Fibroblast of mammary gland (primary cell): ENCODE results near the gene ROBO2.

Source experiments
- DNase-seq: peaks from one replicate; pipeline ENCODE4 v3.0.0-alpha.2; 2010; ENCODE audit warnings: low read depth
- H3K4me3 ChIP-seq: 2 replicates; pipeline ENCODE4 v1.5.1; 2011; ENCODE audit warnings: low read depth, mild to moderate bottlenecking, low read length, moderate library complexity; ENCODE audit not compliant: control insufficient read depth
- TF ChIP-seq, protein P1 (sequence below): conservative IDR thresholded peaks from 2 replicates; pipeline ENCODE4 v1.5.1; 2011; ENCODE audit warnings: low read depth, low read length, inconsistent platforms; ENCODE audit not compliant: control insufficient read depth, insufficient read depth

Gene ROBO2

DNA sequence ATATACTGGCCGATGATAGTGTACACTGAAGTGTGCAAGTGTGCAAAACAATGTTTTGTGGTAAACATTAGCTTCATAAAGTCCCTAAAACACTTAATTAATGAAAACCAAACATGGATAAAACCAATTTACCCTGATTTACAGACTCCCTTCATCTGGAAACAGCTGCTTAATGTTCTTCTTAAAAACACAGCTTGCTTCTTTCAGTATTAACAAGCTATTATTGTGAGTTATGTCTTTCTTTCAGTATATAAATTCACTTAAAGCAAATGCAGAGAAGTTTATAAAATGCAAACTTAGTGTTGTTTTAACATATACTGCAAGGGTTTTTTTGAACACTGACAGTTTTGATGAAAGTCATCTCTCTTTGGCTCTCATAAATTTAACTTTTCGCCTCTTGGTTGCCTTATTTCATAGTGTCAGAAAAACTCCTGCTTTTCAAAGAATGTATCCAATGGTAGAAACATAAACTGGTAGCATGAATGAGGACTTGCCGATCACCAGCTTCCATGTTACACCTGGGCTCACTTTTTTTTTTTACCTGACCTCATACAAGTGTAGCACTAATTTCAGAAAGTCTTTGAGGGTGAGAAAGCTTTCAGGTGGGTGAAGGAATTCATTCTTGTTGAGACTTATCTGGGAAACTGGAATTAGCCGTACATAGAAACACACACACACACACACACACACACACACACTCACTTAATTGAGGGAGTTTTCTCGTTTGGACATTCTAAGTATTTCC is 532.2 kb downstream of the ROBO2 start:
- TF ChIP-seq, protein P1, sequence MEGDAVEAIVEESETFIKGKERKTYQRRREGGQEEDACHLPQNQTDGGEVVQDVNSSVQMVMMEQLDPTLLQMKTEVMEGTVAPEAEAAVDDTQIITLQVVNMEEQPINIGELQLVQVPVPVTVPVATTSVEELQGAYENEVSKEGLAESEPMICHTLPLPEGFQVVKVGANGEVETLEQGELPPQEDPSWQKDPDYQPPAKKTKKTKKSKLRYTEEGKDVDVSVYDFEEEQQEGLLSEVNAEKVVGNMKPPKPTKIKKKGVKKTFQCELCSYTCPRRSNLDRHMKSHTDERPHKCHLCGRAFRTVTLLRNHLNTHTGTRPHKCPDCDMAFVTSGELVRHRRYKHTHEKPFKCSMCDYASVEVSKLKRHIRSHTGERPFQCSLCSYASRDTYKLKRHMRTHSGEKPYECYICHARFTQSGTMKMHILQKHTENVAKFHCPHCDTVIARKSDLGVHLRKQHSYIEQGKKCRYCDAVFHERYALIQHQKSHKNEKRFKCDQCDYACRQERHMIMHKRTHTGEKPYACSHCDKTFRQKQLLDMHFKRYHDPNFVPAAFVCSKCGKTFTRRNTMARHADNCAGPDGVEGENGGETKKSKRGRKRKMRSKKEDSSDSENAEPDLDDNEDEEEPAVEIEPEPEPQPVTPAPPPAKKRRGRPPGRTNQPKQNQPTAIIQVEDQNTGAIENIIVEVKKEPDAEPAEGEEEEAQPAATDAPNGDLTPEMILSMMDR, result no peak
- no peak for DNase-seq
- no peak overlapping the region for H3K4me3 ChIP-seq

DNA sequence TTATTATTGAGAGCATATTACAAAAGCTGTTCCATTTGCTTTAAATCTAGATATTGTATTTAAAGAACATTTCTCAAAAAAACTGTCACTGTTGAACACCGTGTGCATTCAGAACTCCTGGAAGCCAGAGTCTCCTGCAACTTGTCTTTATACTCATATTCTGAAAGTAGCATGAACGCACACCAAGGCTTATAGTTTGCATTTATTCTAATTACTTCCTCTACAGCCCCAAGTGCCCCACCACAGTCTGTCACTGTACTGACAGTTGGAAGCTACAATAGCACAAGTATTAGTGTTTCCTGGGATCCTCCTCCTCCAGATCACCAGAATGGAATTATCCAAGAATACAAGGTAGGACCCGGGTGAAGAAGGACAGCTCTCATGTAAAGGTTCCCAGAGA is 537.4 kb downstream of the ROBO2 start:
- no peak for DNase-seq
- TF ChIP-seq, protein P1, result no peak

DNA sequence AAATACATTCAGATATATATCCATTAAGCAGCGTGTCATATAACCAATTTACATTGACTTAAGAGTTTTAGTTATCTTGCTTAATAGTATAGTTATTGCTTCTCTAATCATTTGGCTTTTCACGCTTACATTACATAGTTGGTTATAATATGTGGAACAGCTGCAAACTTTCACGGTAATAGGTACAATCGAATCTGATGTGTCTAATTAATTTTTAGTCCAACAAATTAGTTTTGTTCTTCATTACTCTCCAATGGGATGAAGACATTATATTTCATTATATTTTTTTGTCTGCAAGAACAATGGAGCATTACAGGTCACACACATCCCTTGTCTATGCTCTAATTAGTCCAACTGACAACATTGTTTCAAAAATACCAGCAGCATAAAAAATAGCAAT is 546.3 kb downstream of the ROBO2 start:
- H3K4me3 ChIP-seq, result no peak overlapping the region
- no peak for DNase-seq
- TF ChIP-seq, protein P1, result no peak

More for the DNA sequence above, 537.4 kb downstream of the ROBO2 start:
- H3K4me3 ChIP-seq, result no peak overlapping the region

DNA sequence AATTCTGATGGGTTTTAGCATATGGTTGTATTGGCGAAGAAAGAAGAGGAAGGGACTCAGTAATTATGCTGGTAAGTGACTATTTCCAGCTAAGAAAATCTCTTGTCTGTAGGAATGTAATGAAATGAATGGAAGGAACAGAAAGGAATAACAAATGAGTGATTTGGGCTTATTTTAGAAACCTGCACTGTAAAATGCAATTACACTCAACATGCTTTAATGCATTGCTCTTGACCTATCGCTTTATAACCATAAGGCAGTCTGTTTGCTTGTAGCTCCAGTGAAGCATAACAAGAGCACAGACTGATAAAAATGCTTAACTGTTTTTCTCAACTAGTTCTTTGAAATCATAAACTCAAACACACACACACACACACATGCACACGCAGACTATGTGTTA is 549.0 kb downstream of the ROBO2 start:
- no peak for DNase-seq
- TF ChIP-seq, protein P1, result no peak
- H3K4me3 ChIP-seq, result no peak overlapping the region

DNA sequence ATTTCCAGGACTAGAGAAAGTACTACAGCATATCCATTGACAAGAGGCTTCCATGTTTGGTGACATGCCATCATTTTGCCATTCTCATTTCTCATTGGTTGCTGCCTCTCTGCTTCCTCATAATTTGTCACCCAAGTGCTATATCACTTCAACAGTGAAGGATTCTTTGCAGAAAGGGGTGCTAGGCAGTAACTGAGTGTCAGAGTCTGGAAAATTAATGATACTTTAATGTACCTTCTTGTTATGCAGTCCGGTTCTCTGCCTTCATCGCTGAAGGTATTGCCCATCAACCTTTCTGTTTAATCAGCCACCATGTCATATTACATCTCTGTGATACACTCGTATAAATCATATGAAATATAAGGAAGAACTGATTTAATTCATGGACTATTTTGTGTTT is 550.3 kb downstream of the ROBO2 start:
- DNase-seq, result no peak
- no peak overlapping the region for H3K4me3 ChIP-seq
- TF ChIP-seq, protein P1, result no peak

DNA sequence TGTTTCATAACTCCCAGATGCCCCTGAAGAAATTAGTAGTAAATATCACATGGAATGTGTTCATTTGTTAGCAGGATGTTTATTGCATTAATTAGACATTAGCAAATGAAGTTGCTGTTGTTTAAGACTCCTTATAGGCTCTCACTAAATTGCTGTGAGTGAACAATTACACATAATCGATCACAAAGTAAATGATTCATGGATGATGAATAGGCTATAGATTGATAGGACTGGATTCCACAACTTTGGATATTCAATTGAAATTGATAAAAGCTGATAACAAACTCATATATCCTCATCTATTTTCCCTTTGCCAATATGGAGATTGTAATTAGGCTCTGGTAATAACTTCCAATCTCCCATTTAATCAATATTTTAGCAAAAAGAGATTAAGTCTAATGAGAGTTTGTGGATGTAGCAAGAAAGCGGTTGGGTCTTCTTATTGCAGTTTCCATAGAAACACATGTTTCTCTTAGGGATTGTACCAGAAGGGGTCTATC is 555.5 kb downstream of the ROBO2 start:
- H3K4me3 ChIP-seq, result no peak overlapping the region
- TF ChIP-seq, protein P1, result no peak
- DNase-seq, result no peak
